Measurements from ENCODE around the gene KCNQ1OT1.

KCNQ1OT1 gene

DNA sequence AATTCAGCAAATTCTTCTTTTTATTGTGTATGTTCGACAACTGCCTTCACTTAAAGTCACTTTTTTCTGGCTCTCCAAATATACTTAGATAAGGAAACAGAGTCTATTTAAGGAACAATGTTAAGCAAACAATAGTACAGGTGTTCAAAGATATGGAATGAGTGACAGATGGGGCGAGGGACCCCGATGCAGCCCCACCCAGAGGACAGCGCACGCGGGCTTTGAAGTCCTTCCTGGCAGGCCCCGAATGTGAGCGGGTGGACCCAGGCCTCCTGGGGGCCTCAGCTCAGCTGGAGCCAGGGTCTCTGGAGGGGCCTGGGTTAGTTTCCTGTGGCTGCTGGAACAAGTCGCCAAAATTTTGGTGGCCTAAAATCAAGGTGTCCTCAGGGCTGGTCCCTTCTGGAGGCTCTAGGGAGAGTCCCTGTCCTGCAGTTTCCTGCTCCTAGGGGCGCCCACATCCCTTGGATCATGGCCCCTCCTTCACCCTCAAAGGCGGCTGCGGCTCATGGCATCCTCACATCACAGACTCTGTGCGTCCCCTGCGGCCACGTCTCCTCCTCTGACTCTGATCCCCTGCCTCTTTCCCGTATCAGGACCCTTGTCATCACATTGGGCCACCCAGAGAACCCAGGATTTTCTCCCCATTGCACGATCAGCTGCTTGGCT lies 40.6 kb upstream of the KCNQ1OT1 start (continued):
- TF ChIP-seq, protein P1, sequence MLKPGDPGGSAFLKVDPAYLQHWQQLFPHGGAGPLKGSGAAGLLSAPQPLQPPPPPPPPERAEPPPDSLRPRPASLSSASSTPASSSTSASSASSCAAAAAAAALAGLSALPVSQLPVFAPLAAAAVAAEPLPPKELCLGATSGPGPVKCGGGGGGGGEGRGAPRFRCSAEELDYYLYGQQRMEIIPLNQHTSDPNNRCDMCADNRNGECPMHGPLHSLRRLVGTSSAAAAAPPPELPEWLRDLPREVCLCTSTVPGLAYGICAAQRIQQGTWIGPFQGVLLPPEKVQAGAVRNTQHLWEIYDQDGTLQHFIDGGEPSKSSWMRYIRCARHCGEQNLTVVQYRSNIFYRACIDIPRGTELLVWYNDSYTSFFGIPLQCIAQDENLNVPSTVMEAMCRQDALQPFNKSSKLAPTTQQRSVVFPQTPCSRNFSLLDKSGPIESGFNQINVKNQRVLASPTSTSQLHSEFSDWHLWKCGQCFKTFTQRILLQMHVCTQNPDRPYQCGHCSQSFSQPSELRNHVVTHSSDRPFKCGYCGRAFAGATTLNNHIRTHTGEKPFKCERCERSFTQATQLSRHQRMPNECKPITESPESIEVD (tag by site-specific recombination; IDR thresholded peaks at IDR 0.05): no peak
- TF ChIP-seq, protein P2, sequence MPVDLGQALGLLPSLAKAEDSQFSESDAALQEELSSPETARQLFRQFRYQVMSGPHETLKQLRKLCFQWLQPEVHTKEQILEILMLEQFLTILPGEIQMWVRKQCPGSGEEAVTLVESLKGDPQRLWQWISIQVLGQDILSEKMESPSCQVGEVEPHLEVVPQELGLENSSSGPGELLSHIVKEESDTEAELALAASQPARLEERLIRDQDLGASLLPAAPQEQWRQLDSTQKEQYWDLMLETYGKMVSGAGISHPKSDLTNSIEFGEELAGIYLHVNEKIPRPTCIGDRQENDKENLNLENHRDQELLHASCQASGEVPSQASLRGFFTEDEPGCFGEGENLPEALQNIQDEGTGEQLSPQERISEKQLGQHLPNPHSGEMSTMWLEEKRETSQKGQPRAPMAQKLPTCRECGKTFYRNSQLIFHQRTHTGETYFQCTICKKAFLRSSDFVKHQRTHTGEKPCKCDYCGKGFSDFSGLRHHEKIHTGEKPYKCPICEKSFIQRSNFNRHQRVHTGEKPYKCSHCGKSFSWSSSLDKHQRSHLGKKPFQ (tag by site-specific recombination; IDR thresholded peaks at IDR 0.05): no peak
- TF ChIP-seq KLF7 (tag by site-specific recombination; IDR thresholded peaks at IDR 0.05; ENCODE audit: borderline replicate concordance) (no peak), ZNF585B (tag by site-specific recombination; IDR thresholded peaks at IDR 0.05) (no peak), ZNF837 (tag by site-specific recombination; IDR thresholded peaks at IDR 0.05) (no peak), ZNF654 (tag by site-specific recombination; IDR thresholded peaks at IDR 0.05; ENCODE audit: low read depth) (no peak)
- TF ChIP-seq, protein P3, sequence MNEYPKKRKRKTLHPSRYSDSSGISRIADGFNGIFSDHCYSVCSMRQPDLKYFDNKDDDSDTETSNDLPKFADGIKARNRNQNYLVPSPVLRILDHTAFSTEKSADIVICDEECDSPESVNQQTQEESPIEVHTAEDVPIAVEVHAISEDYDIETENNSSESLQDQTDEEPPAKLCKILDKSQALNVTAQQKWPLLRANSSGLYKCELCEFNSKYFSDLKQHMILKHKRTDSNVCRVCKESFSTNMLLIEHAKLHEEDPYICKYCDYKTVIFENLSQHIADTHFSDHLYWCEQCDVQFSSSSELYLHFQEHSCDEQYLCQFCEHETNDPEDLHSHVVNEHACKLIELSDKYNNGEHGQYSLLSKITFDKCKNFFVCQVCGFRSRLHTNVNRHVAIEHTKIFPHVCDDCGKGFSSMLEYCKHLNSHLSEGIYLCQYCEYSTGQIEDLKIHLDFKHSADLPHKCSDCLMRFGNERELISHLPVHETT (tag by site-specific recombination; IDR thresholded peaks at IDR 0.05): no peak

DNA sequence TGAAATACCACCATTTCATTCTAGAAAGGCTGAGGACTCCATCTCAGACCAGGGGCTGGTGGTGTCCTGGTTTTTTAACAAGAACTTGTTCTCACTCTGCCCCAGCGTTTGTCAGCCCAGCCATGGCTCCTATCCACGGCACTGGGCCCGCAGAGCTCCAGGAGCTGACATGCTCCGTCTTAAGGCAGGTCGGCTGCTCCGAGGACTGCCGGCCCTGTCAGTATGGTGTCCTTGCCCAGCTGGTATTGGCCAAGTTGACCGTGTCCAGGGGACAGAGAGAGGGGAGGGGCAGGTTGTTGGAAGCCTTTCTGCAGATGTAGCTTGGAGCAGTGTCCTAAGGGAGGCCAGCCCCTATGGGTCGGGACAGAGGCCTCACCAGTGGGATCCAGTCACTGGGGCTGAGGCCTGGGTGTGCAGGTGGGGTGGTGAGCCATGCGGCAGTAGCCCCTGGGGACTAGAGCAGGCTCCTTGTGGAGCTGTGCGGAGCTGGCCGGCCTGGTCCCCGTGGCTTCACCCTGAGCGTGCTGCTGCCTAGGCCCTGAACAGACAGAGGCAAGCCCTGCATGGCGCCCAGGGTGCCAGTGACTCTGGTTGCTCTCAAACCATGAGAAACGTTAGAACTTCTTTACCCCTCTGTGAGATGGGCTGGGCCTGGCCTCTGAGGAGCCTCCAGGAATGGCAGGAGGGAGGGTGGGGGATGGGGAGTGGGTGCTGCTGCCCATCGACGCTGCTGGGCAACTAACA lies 39.9 kb upstream of the KCNQ1OT1 start:
- H3K9me3 ChIP-seq (ENCODE audit: control insufficient read depth, insufficient read depth, low read depth, low read length): no peaks in the 10 kb centered on the region
- no peak overlapping the region for H3K27ac ChIP-seq (ENCODE audit: extremely low read depth, low read depth, low read length)
- TF ChIP-seq, protein P4, sequence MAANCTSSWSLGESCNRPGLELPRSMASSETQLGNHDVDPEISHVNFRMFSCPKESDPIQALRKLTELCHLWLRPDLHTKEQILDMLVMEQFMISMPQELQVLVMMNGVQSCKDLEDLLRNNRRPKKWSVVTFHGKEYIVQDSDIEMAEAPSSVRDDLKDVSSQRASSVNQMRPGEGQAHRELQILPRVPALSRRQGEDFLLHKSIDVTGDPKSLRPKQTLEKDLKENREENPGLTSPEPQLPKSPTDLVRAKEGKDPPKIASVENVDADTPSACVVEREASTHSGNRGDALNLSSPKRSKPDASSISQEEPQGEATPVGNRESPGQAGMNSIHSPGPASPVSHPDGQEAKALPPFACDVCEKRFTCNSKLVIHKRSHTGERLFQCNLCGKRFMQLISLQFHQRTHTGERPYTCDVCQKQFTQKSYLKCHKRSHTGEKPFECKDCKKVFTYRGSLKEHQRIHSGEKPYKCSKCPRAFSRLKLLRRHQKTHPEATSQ (tag by site-specific recombination; IDR thresholded peaks at IDR 0.05): no peak
- TF ChIP-seq ZBTB48 (tag by site-specific recombination; IDR thresholded peaks at IDR 0.05): no peak
- no peaks in the 10 kb centered on the region for H3K36me3 ChIP-seq (ENCODE audit: control insufficient read depth in 2 of 2, insufficient read depth in 1 of 2, low read length in 2 of 2)
- H3K4me3 ChIP-seq (ENCODE audit: low read depth, low read length): no peak overlapping the region
- ChIA-PET POLR2A (interaction anchor here (0.5 kb wide), 1 partner anchor 65 kb away, joined by 5 read pairs; no protein-coding TSS in a partner anchor), CTCF (no interaction called here)
- H3K4me1 ChIP-seq (ENCODE audit: control insufficient read depth, insufficient read depth, low read length): no peaks in the 10 kb centered on the region

DNA sequence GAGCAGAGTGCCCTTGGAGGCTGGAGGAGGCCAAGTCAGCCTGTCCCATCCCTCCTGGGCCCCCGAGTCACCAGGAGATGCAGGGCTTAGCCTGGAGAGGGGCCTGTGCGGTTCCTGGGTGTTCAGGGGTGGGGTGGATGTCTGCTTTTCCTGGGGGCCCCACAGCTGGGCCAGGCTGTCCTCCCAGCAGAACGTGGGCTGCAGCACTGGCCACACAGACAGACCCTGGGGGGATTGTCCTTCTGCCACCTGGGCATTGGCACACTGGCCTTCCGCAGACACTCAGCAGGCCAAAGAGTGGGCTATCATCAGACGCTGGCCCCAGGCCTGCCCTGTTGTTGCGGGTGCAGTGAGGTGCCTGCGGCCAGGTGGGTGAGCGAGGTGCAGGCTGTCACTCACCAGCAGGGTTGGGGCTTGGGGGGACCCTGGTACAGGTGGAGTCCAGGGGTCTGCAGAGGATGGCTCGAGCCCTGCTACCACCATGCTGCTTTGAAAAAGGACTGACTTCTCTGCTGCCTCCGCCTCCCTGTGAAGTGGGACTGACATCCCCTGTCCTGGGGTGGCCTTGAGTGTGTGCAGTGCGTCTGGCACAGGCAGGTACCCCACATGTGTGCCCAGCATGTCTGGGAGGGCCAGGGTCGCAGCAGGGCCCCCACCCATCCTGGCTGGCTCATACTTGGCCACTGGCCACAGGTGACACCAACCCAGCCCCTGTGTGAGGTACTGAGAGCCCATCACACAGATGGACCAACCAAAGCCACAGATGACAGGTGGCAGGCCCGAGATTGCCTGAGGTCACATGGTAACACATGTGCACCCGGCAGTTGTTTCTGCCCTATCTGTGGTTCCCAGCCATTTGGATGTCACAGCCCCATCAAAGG lies 39.0 kb upstream of the KCNQ1OT1 start:
- H3K4me3 ChIP-seq (ENCODE audit: low read depth, low read length): no peak overlapping the region
- H3K27ac ChIP-seq (ENCODE audit: extremely low read depth, low read depth, low read length): no peak overlapping the region
- no peaks in the 10 kb centered on the region for H3K36me3 ChIP-seq (ENCODE audit: control insufficient read depth in 2 of 2, insufficient read depth in 1 of 2, low read length in 2 of 2)
- CTCF ChIA-PET: no interaction called here
- H3K4me1 ChIP-seq (ENCODE audit: control insufficient read depth, insufficient read depth, low read length): no peaks in the 10 kb centered on the region
- no peaks in the 10 kb centered on the region for H3K9me3 ChIP-seq (ENCODE audit: control insufficient read depth, insufficient read depth, low read depth, low read length)
- POLR2A ChIA-PET: interaction anchor here (0.5 kb wide), 1 partner anchor 64 kb away, joined by 5 read pairs; no protein-coding TSS in a partner anchor
- TF ChIP-seq ZNF654 (tag by site-specific recombination; IDR thresholded peaks at IDR 0.05; ENCODE audit: low read depth): no peak
- no peak for TF ChIP-seq ZNF202 (tag by site-specific recombination; IDR thresholded peaks at IDR 0.05; ENCODE audit: borderline replicate concordance)
- TF ChIP-seq ZNF621 (tag by site-specific recombination; IDR thresholded peaks at IDR 0.05): no peak
- TF ChIP-seq ZNF843 (tag by site-specific recombination; IDR thresholded peaks at IDR 0.05): no peak
- TF ChIP-seq ZNF664 (tag by site-specific recombination; IDR thresholded peaks at IDR 0.05): no peak
- TF ChIP-seq, protein P5, sequence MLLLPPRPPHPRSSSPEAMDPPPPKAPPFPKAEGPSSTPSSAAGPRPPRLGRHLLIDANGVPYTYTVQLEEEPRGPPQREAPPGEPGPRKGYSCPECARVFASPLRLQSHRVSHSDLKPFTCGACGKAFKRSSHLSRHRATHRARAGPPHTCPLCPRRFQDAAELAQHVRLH (tag by site-specific recombination; IDR thresholded peaks at IDR 0.05): no peak
- TF ChIP-seq ZNF830 (tag by site-specific recombination; IDR thresholded peaks at IDR 0.05; ENCODE audit: low read depth): no peak
- no peak for TF ChIP-seq PRDM1 (tag by site-specific recombination; IDR thresholded peaks at IDR 0.05)
- TF ChIP-seq ZNF501 (tag by site-specific recombination; IDR thresholded peaks at IDR 0.05): no peak
- TF ChIP-seq ZNF239 (tag by site-specific recombination; IDR thresholded peaks at IDR 0.05): no peak
- TF ChIP-seq, protein P6, sequence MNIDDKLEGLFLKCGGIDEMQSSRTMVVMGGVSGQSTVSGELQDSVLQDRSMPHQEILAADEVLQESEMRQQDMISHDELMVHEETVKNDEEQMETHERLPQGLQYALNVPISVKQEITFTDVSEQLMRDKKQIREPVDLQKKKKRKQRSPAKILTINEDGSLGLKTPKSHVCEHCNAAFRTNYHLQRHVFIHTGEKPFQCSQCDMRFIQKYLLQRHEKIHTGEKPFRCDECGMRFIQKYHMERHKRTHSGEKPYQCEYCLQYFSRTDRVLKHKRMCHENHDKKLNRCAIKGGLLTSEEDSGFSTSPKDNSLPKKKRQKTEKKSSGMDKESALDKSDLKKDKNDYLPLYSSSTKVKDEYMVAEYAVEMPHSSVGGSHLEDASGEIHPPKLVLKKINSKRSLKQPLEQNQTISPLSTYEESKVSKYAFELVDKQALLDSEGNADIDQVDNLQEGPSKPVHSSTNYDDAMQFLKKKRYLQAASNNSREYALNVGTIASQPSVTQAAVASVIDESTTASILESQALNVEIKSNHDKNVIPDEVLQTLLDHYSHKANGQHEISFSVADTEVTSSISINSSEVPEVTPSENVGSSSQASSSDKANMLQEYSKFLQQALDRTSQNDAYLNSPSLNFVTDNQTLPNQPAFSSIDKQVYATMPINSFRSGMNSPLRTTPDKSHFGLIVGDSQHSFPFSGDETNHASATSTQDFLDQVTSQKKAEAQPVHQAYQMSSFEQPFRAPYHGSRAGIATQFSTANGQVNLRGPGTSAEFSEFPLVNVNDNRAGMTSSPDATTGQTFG (tag by site-specific recombination; IDR thresholded peaks at IDR 0.05; ENCODE audit: borderline replicate concordance): no peak
- TF ChIP-seq ZNF214 (tag by site-specific recombination; IDR thresholded peaks at IDR 0.05; ENCODE audit: borderline replicate concordance): no peak

Data from HEK293 (cell line).